ENCODE measurements around the gene CTNNA3. TPM values are rescaled to one million over a fixed set of nuclear protein-coding genes. Genes with fewer than 3 reads are reported as not detected.

CTNNA3 gene
- total RNA-seq, 1 experiment from 2014 or later = 0.20 TPM

GRCh38 chr10:66183028-66183427, 1513.0 kb downstream of the CTNNA3 start:
- BruUV-seq (replicated peaks) = no TSS peak
- Mint-ChIP-seq H3K4me1 (ENCODE audit: low read depth, unreplicated experiment) (no peaks in the 10 kb centered on the region), H3K27me3 (ENCODE audit: insufficient read depth, unreplicated experiment) (no peaks in the 10 kb centered on the region), H3K27ac (ENCODE audit: unreplicated experiment) (no peak overlapping the region), H3K9me3 (ENCODE audit: unreplicated experiment) (no peaks in the 10 kb centered on the region), H3K36me3 (ENCODE audit: insufficient read depth, unreplicated experiment) (no peaks in the 10 kb centered on the region), H3K4me3 (ENCODE audit: unreplicated experiment) (no peak overlapping the region)
- H3K27me3 ChIP-seq (replicated peaks; ENCODE audit: control insufficient read depth, insufficient read depth, low read length) = no peaks in the 10 kb centered on the region
- no peak overlapping the region for H3K4me3 ChIP-seq (ENCODE audit: low read depth, low read length)
- ChIA-PET CTCF (no interaction called here), POLR2A (no interaction called here)
- H3K36me3 ChIP-seq (ENCODE audit: control insufficient read depth, insufficient read depth, low read length) = no peaks in the 10 kb centered on the region
- no peaks in the 10 kb centered on the region for H3K4me1 ChIP-seq
- no peaks in the 10 kb centered on the region for H3K9me3 ChIP-seq
- TF ChIP-seq CTCF (IDR thresholded peaks at IDR 0.05; ENCODE audit: insufficient read depth in 1 of 2, low read depth in 1 of 2, low read length in 1 of 2, severe bottlenecking in 1 of 2, unreplicated experiment in 1 of 2) = no peak
- no peak for DNase-seq
- intact Hi-C loops (cut with micrococcal nuclease; ENCODE audit: unreplicated experiment) = loop anchor here (10.0 kb wide), 1 partner anchor 608 kb away; no protein-coding TSS in a partner anchor

- Histone ChIP-seq H3K4me3 (ENCODE audit: low read depth, low read length) (no peak overlapping the region), H3K4me1 (no peaks in the 10 kb centered on the region), H3K9me3 (no peaks in the 10 kb centered on the region), H3K27me3 (replicated peaks; ENCODE audit: control insufficient read depth, insufficient read depth, low read length) (no peaks in the 10 kb centered on the region), H3K36me3 (ENCODE audit: control insufficient read depth, insufficient read depth, low read length) (no peaks in the 10 kb centered on the region)
- ChIA-PET CTCF (interaction anchor here (0.9 to 1.4 kb wide), 4 partner anchors 12 to 1321 kb away, joined by 3 read pairs; no protein-coding TSS in a partner anchor), POLR2A (no interaction called here)
- H3K4me3 Mint-ChIP-seq (ENCODE audit: unreplicated experiment) = no peak overlapping the region
- H3K27me3 Mint-ChIP-seq (ENCODE audit: insufficient read depth, unreplicated experiment) = no peaks in the 10 kb centered on the region
- H3K4me1 Mint-ChIP-seq (ENCODE audit: low read depth, unreplicated experiment) = no peaks in the 10 kb centered on the region
- H3K9me3 Mint-ChIP-seq (ENCODE audit: unreplicated experiment) = no peaks in the 10 kb centered on the region
- no peak overlapping the region for H3K27ac Mint-ChIP-seq (ENCODE audit: unreplicated experiment)
- BruUV-seq (replicated peaks) = no TSS peak
- peak in 1 of 2 experiments; percentile 73 for DNase-seq
- intact Hi-C loops (cut with micrococcal nuclease; ENCODE audit: unreplicated experiment) = loop anchor here (1.0 to 10.0 kb wide), 5 partner anchors 606 to 1446 kb away; no protein-coding TSS in a partner anchor
- no peaks in the 10 kb centered on the region for H3K36me3 Mint-ChIP-seq (ENCODE audit: insufficient read depth, unreplicated experiment)
- peak; percentile 73 to 89 for TF ChIP-seq CTCF (IDR thresholded peaks at IDR 0.05; ENCODE audit: insufficient read depth in 1 of 2, low read depth in 1 of 2, low read length in 1 of 2, severe bottlenecking in 1 of 2, unreplicated experiment in 1 of 2)
Observed at GRCh38 chr10:66180581-66181318, 1515.2 kb downstream of the CTNNA3 start.

DNA sequence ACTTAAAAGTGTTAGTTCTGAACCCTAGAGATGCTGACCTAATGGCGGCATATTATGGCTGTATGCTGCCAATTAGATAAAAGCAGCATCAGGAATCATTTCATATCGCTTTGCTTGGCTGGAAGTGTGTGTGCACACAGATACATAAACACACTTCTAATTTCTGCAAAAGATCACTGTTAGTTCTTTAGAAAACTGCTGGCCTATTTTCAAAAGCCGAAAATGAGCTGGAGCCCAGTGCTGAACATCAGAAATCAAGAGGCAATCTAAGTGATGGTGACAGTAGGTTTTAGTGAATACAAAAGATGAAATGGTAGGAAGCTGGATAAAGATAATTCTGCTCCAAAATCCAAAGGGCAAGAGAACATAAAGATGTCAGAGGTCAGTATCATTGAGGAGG, 1516.0 kb downstream of the CTNNA3 start:
- no peak for DNase-seq

More for the DNA sequence above, 1516.0 kb downstream of the CTNNA3 start:
- H3K36me3 ChIP-seq (ENCODE audit: control insufficient read depth, insufficient read depth, low read length) = no peaks in the 10 kb centered on the region
- no peaks in the 10 kb centered on the region for H3K4me1 ChIP-seq
- no peak overlapping the region for H3K4me3 ChIP-seq (ENCODE audit: low read depth, low read length)
- no TSS peak for BruUV-seq (replicated peaks)
- no peak for TF ChIP-seq CTCF (IDR thresholded peaks at IDR 0.05; ENCODE audit: insufficient read depth in 1 of 2, low read depth in 1 of 2, low read length in 1 of 2, severe bottlenecking in 1 of 2, unreplicated experiment in 1 of 2)
- no peaks in the 10 kb centered on the region for H3K27me3 ChIP-seq (replicated peaks; ENCODE audit: control insufficient read depth, insufficient read depth, low read length)
- Mint-ChIP-seq H3K9me3 (ENCODE audit: unreplicated experiment) (no peaks in the 10 kb centered on the region), H3K36me3 (ENCODE audit: insufficient read depth, unreplicated experiment) (no peaks in the 10 kb centered on the region), H3K4me1 (ENCODE audit: low read depth, unreplicated experiment) (no peaks in the 10 kb centered on the region), H3K27me3 (ENCODE audit: insufficient read depth, unreplicated experiment) (no peaks in the 10 kb centered on the region), H3K27ac (ENCODE audit: unreplicated experiment) (no peak overlapping the region), H3K4me3 (ENCODE audit: unreplicated experiment) (no peak overlapping the region)
- ChIA-PET CTCF (interaction anchor here (0.9 to 1.4 kb wide), 4 partner anchors 12 to 1320 kb away, joined by 3 read pairs; no protein-coding TSS in a partner anchor), POLR2A (no interaction called here)
- intact Hi-C loops (cut with micrococcal nuclease; ENCODE audit: unreplicated experiment) = loop anchor here (1.0 to 10.0 kb wide), 5 partner anchors 605 to 1446 kb away; no protein-coding TSS in a partner anchor
- H3K9me3 ChIP-seq = no peaks in the 10 kb centered on the region

All from Caco-2 (cell line).